Prostate gland (tissue), 2 donors: ENCODE results near the gene C4orf51.

Experiments used
- CTCF ChIP-seq, 4 experiments: fragments of 200-600 bp in 2 of 4; fragments of 450-650 bp in 2 of 4; sonication (generic) in 2 of 4; IDR thresholded peaks; 1 replicate in 3 of 4; 2 replicates in 1 of 4; pipeline ENCODE4 v1.5.1; 2016 to 2019; ENCODE audit warnings: antibody characterized with exemption in 4 of 4, mild to moderate bottlenecking in 2 of 4, moderate library complexity in 2 of 4
- POLR2AphosphoS5 ChIP-seq: sonication (generic); formaldehyde crosslinking; IDR thresholded peaks from one replicate; pipeline ENCODE4 v1.6.1; 2017; ENCODE audit warnings: antibody characterized with exemption

- no peak for TF ChIP-seq POLR2AphosphoS5
- TF ChIP-seq CTCF (IDR thresholded peaks at IDR 0.05), result no peak
These were observed 44.3 kb upstream of the C4orf51 start for GRCh38 chr4:145635630-145636029.
